DMS79 (cell line): ENCODE results near the gene MRPS18C.
"Not testable (repeated sequence)": the region's sequence is repeated elsewhere in the genome, so short reads cannot be mapped to it uniquely, and the experiment has no call there.

ENCODE experiments used
- DNase-seq: peaks from one replicate; lab custom pipeline; 2025; lab: John Stamatoyannopoulos, UW

Gene MRPS18C

GRCh38 chr4:83498187-83498586 lies 42.3 kb downstream of the MRPS18C start:
- DNase-seq = no peak

- not testable (repeated sequence) for DNase-seq
These were observed 45.8 kb downstream of the MRPS18C start for GRCh38 chr4:83501671-83502070.

GRCh38 chr4:83503974-83504373 lies 48.1 kb downstream of the MRPS18C start:
- DNase-seq = no peak

- no peak for DNase-seq
These were observed 48.6 kb downstream of the MRPS18C start for GRCh38 chr4:83504503-83504902.

- DNase-seq = no peak
These were observed 49.1 kb downstream of the MRPS18C start for GRCh38 chr4:83504996-83505395.

- DNase-seq = not testable (repeated sequence)
These were observed 53.3 kb downstream of the MRPS18C start for GRCh38 chr4:83509156-83509585.

- DNase-seq = no peak
These were observed 54.6 kb downstream of the MRPS18C start for GRCh38 chr4:83510442-83510841.
